Left hindlimb (tissue), 1 donor: ENCODE measurements around the gene SALL3.

ENCODE experiments used
- DNase-seq: peaks from one replicate; pipeline ENCODE4 v3.0.0-alpha.2; 2018

Gene SALL3

GRCh38 chr18:78981394-78981831, 1.8 kb downstream of the SALL3 start:
- DNase-seq = no peak

- no peak for DNase-seq
Observed at GRCh38 chr18:78981989-78982620, 2.5 kb downstream of the SALL3 start.

- no peak for DNase-seq
Observed at GRCh38 chr18:78983512-78983911, 3.9 kb downstream of the SALL3 start.

GRCh38 chr18:78984941-78985784, 5.5 kb downstream of the SALL3 start:
- DNase-seq = no peak

- no peak for DNase-seq
Observed at GRCh38 chr18:78986018-78986481, 6.4 kb downstream of the SALL3 start.

GRCh38 chr18:78991446-78991845, 11.8 kb downstream of the SALL3 start:
- DNase-seq = no peak

- DNase-seq = no peak
Observed at GRCh38 chr18:78992041-78993011, 12.7 kb downstream of the SALL3 start.

- no peak for DNase-seq
Observed at GRCh38 chr18:78993014-78993926, 13.7 kb downstream of the SALL3 start.

GRCh38 chr18:78994000-78994399, 14.4 kb downstream of the SALL3 start:
- no peak for DNase-seq

GRCh38 chr18:78994531-78994930, 14.9 kb downstream of the SALL3 start:
- DNase-seq = no peak

- DNase-seq = no peak
Observed at GRCh38 chr18:78994977-78995582, 15.5 kb downstream of the SALL3 start.

GRCh38 chr18:78995740-78996395, 16.2 kb downstream of the SALL3 start:
- no peak for DNase-seq

- no peak for DNase-seq
Observed at GRCh38 chr18:78996741-78997490, 17.3 kb downstream of the SALL3 start.

GRCh38 chr18:78998371-78999071, 18.9 kb downstream of the SALL3 start:
- DNase-seq = no peak

GRCh38 chr18:78999939-79000338, 20.3 kb downstream of the SALL3 start:
- no peak for DNase-seq

- no peak for DNase-seq
Observed at GRCh38 chr18:79000997-79001396, 21.4 kb downstream of the SALL3 start.

GRCh38 chr18:79005653-79006052, 26.0 kb downstream of the SALL3 start:
- no peak for DNase-seq

GRCh38 chr18:79006106-79006795, 26.6 kb downstream of the SALL3 start:
- DNase-seq = no peak

- no peak for DNase-seq
Observed at GRCh38 chr18:79007440-79007839, 27.8 kb downstream of the SALL3 start.
